H54 (cell line): ENCODE data around the gene COX4I1.
"Not testable (repeated sequence)": the region's sequence is repeated elsewhere in the genome, so short reads cannot be mapped to it uniquely, and the experiment has no call there.

Source experiments
- DNase-seq: peaks from one replicate; pipeline ENCODE4 v3.0.0; 2011; ENCODE audit warnings: low spot score, mixed read lengths; ENCODE audit not compliant: insufficient read length
- FAIRE-seq: peaks from 3 replicates; lab custom pipeline; 2011; peaks lifted over from hg19 to GRCh38; lab: Jason Lieb, UNC
- POLR2A ChIP-seq: IDR thresholded peaks from 2 replicates; pipeline ENCODE4 v1.6.1; 2011; ENCODE audit warnings: low read depth, mild to moderate bottlenecking, low read length

COX4I1 gene

GRCh38 chr16:85798901-85799496 lies 496 bp upstream of the COX4I1 start:
- DNase-seq, result peak; percentile 63
- TF ChIP-seq POLR2A, result no peak; the same call in 1 of the 2 replicates
- no peak for FAIRE-seq

- TF ChIP-seq POLR2A, result no peak
- FAIRE-seq (no peak), DNase-seq (no peak)
Measured at GRCh38 chr16:85800321-85800669, 800 bp downstream of the COX4I1 start.

GRCh38 chr16:85803570-85803969 lies 4.1 kb downstream of the COX4I1 start:
- TF ChIP-seq POLR2A, result no peak
- no peak for DNase-seq
- no peak for FAIRE-seq

GRCh38 chr16:85805442-85806045 lies 6.0 kb downstream of the COX4I1 start:
- FAIRE-seq, result no peak

GRCh38 chr16:85806539-85806938 lies 7.0 kb downstream of the COX4I1 start:
- DNase-seq (no peak), FAIRE-seq (no peak)
- TF ChIP-seq POLR2A, result no peak

More at GRCh38 chr16:85805442-85806045, 6.0 kb downstream of the COX4I1 start:
- no peak for DNase-seq
- no peak for TF ChIP-seq POLR2A

- FAIRE-seq, result not testable (repeated sequence)
Measured at GRCh38 chr16:85807340-85807739, 7.8 kb downstream of the COX4I1 start.

GRCh38 chr16:85808104-85808503 lies 8.6 kb downstream of the COX4I1 start:
- not testable (repeated sequence) for FAIRE-seq, DNase-seq

More at GRCh38 chr16:85807340-85807739, 7.8 kb downstream of the COX4I1 start:
- not testable (repeated sequence) for DNase-seq

GRCh38 chr16:85808926-85809325 lies 9.4 kb downstream of the COX4I1 start:
- no peak for TF ChIP-seq POLR2A
- no peak for DNase-seq
- FAIRE-seq, result no peak

GRCh38 chr16:85809645-85810044 lies 10.2 kb downstream of the COX4I1 start:
- no peak for DNase-seq
- FAIRE-seq, result no peak

GRCh38 chr16:85810097-85810741 lies 10.7 kb downstream of the COX4I1 start:
- TF ChIP-seq POLR2A, result no peak
- FAIRE-seq (no peak), DNase-seq (no peak)

More at GRCh38 chr16:85809645-85810044, 10.2 kb downstream of the COX4I1 start:
- no peak for TF ChIP-seq POLR2A

- no peak for DNase-seq
- no peak for FAIRE-seq
- no peak for TF ChIP-seq POLR2A
Measured at GRCh38 chr16:85810742-85811115, 11.2 kb downstream of the COX4I1 start.

- no peak for TF ChIP-seq POLR2A
- DNase-seq (no peak), FAIRE-seq (no peak)
Measured at GRCh38 chr16:85812031-85812807, 12.7 kb downstream of the COX4I1 start.

GRCh38 chr16:85812811-85813700 lies 13.6 kb downstream of the COX4I1 start:
- TF ChIP-seq POLR2A, result no peak
- DNase-seq (no peak), FAIRE-seq (no peak)
